Loucy (cell line): Measurements from ENCODE around the gene PLEKHG5.

Source experiments
- H2AFZ ChIP-seq: fragments of 200-600 bp; sonication (generic); 2 replicates; pipeline ENCODE4 v1.6.0; 2016; ENCODE audit warnings: antibody characterized with exemption, mild to moderate bottlenecking, low read length, moderate library complexity
- H3F3A ChIP-seq: fragments of 200-600 bp; 2 replicates; pipeline ENCODE4 v1.6.0; 2016; ENCODE audit warnings: antibody characterized with exemption, low read depth, mild to moderate bottlenecking
- H3K27me3 ChIP-seq: fragments of 200-600 bp; sonication (generic); 2 replicates; pipeline ENCODE4 v1.6.1; 2014; ENCODE audit warnings: low read length, mild to moderate bottlenecking; ENCODE audit not compliant: insufficient read depth, poor library complexity, severe bottlenecking
- H3K36me3 ChIP-seq: fragments of 200-600 bp; sonication (generic); 2 replicates; pipeline ENCODE4 v1.6.1; 2016; ENCODE audit warnings: low read length; ENCODE audit not compliant: insufficient read depth
- H3K4me1 ChIP-seq: fragments of 200-600 bp; sonication (generic); 2 replicates; pipeline ENCODE4 v1.5.1; 2014; ENCODE audit warnings: low read length, mild to moderate bottlenecking; ENCODE audit not compliant: insufficient read depth, poor library complexity, severe bottlenecking
- H3K4me2 ChIP-seq: fragments of 200-600 bp; sonication (generic); 2 replicates; pipeline ENCODE4 v1.6.0; 2014; ENCODE audit warnings: antibody characterized with exemption, low read length, low read depth, mild to moderate bottlenecking; ENCODE audit not compliant: poor library complexity, severe bottlenecking
- H3K4me3 ChIP-seq: fragments of 200-600 bp; sonication (generic); 2 replicates; pipeline ENCODE4 v1.5.1; 2014; ENCODE audit warnings: low read length, mild to moderate bottlenecking, mixed read lengths; ENCODE audit not compliant: poor library complexity, severe bottlenecking
- H3K79me2 ChIP-seq: fragments of 200-600 bp; sonication (generic); 2 replicates; pipeline ENCODE4 v1.6.1; 2014; ENCODE audit warnings: low read length; ENCODE audit not compliant: insufficient read depth
- H3K9ac ChIP-seq: fragments of 200-600 bp; sonication (generic); 2 replicates; pipeline ENCODE4 v1.6.0; 2014; ENCODE audit warnings: mild to moderate bottlenecking, low read depth, low read length, moderate library complexity; ENCODE audit not compliant: poor library complexity, severe bottlenecking
- H3K9me2 ChIP-seq: fragments of 200-600 bp; sonication (generic); replicated peaks from 2 replicates; pipeline ENCODE4 v1.6.1; 2016; ENCODE audit warnings: low read depth, low read length, mixed read lengths
- H3K9me3 ChIP-seq: fragments of 200-600 bp; sonication (generic); 2 replicates; pipeline ENCODE4 v1.6.1; 2014; ENCODE audit warnings: mild to moderate bottlenecking, antibody characterized with exemption, low read length, low read depth; ENCODE audit not compliant: insufficient read depth
- H4K20me1 ChIP-seq: fragments of 200-600 bp; sonication (generic); 2 replicates; pipeline ENCODE4 v1.6.0; 2014; ENCODE audit warnings: antibody characterized with exemption, low read length, mild to moderate bottlenecking; ENCODE audit not compliant: insufficient read depth, poor library complexity, severe bottlenecking
- CTCF ChIP-seq: fragments of 200-600 bp; sonication (generic); conservative IDR thresholded peaks from 2 replicates; pipeline ENCODE4 v1.5.1; 2014; ENCODE audit warnings: mild to moderate bottlenecking, antibody characterized with exemption, low read length
- EZH2phosphoT487 ChIP-seq: fragments of 200-600 bp; IDR thresholded peaks from 2 replicates; pipeline ENCODE4 v1.6.1; 2018; ENCODE audit warnings: antibody characterized with exemption, mild to moderate bottlenecking, moderate library complexity, borderline replicate concordance

Gene PLEKHG5

GRCh38 chr1:6423321-6423999 lies 68.0 kb downstream of the PLEKHG5 start:
- Histone ChIP-seq H3K4me1 (no peaks in the 10 kb centered on the region), H2AFZ (peak overlapping the region; percentile 57; the same call in 1 of the 2 replicates), H3F3A (no peaks in the 10 kb centered on the region), H3K9ac (no peak overlapping the region), H3K9me3 (no peaks in the 10 kb centered on the region), H3K79me2 (no peaks in the 10 kb centered on the region), H3K27me3 (no peaks in the 10 kb centered on the region), H3K4me3 (no peak overlapping the region), H4K20me1 (no peaks in the 10 kb centered on the region), H3K36me3 (no peaks in the 10 kb centered on the region), H3K9me2 (no peaks in the 10 kb centered on the region), H3K4me2 (no peak overlapping the region)
- TF ChIP-seq EZH2phosphoT487, result no peak
- peak; percentile 78 for TF ChIP-seq CTCF

GRCh38 chr1:6421266-6421665 lies 70.2 kb downstream of the PLEKHG5 start:
- Histone ChIP-seq H3K79me2 (no peaks in the 10 kb centered on the region), H3F3A (no peaks in the 10 kb centered on the region), H3K4me3 (no peak overlapping the region), H3K4me2 (no peak overlapping the region), H3K4me1 (no peaks in the 10 kb centered on the region), H3K9me2 (no peaks in the 10 kb centered on the region), H3K9ac (no peak overlapping the region), H2AFZ (no peak overlapping the region), H4K20me1 (no peaks in the 10 kb centered on the region), H3K27me3 (no peaks in the 10 kb centered on the region), H3K9me3 (no peaks in the 10 kb centered on the region), H3K36me3 (no peaks in the 10 kb centered on the region)
- TF ChIP-seq EZH2phosphoT487 (no peak), CTCF (no peak)

GRCh38 chr1:6420454-6421042 lies 70.9 kb downstream of the PLEKHG5 start:
- H3F3A ChIP-seq, result no peaks in the 10 kb centered on the region
- H3K79me2 ChIP-seq, result no peaks in the 10 kb centered on the region
- H3K9ac ChIP-seq, result no peak overlapping the region
- no peak overlapping the region for H3K4me3 ChIP-seq
- TF ChIP-seq CTCF, result no peak
- no peaks in the 10 kb centered on the region for H3K9me3 ChIP-seq
- no peaks in the 10 kb centered on the region for H3K27me3 ChIP-seq
- no peaks in the 10 kb centered on the region for H3K4me1 ChIP-seq
- no peak overlapping the region for H3K4me2 ChIP-seq
- no peaks in the 10 kb centered on the region for H3K9me2 ChIP-seq
- no peaks in the 10 kb centered on the region for H3K36me3 ChIP-seq
- H4K20me1 ChIP-seq, result no peaks in the 10 kb centered on the region
- H2AFZ ChIP-seq, result no peak overlapping the region
